Amygdala (tissue), 56 donors: ENCODE measurements around the gene AKR7A3.

Experiments
- DNase-seq, 56 donors: peaks; one replicate each; lab custom pipeline; 2025; lab: John Stamatoyannopoulos, UW

AKR7A3 gene

GRCh38 chr1:19321071-19321470 lies 32.5 kb upstream of the AKR7A3 start:
- no peak for DNase-seq

- no peak for DNase-seq
Observed at GRCh38 chr1:19319196-19319595, 30.6 kb upstream of the AKR7A3 start.

- DNase-seq: no peak
Observed at GRCh38 chr1:19317126-19317910, 28.7 kb upstream of the AKR7A3 start.

- no peak for DNase-seq
Observed at GRCh38 chr1:19315378-19316198, 27.0 kb upstream of the AKR7A3 start.

GRCh38 chr1:19313961-19314882 lies 25.7 kb upstream of the AKR7A3 start:
- DNase-seq: no peak

GRCh38 chr1:19313636-19313959 lies 25.0 kb upstream of the AKR7A3 start:
- no peak for DNase-seq

GRCh38 chr1:19312782-19313635 lies 24.4 kb upstream of the AKR7A3 start:
- no peak for DNase-seq

- DNase-seq: peak in 55 of 56 donors; percentile 58 to 96 (median 85)
Observed at GRCh38 chr1:19311931-19312781, 23.6 kb upstream of the AKR7A3 start, which contains the start of the genes AKR7A2 and SLC66A1. TSS of gene AKR7A2 (minus strand) at chr1:19312144. CDS start at chr1:19312124, 20 bp downstream. TSS of gene SLC66A1 (plus strand) at chr1:19312326. CDS start at chr1:19317678, 5,352 bp downstream.

- peak in 14 of 56 donors; percentile 22 to 70 (median 52) for DNase-seq
Observed at GRCh38 chr1:19311503-19311930, 22.9 kb upstream of the AKR7A3 start.

GRCh38 chr1:19310720-19311502 lies 22.3 kb upstream of the AKR7A3 start:
- DNase-seq: no peak

- no peak for DNase-seq
Observed at GRCh38 chr1:19310061-19310460, 21.5 kb upstream of the AKR7A3 start.

- DNase-seq: no peak
Observed at GRCh38 chr1:19309123-19309813, 20.7 kb upstream of the AKR7A3 start.

GRCh38 chr1:19308509-19308907 lies 19.9 kb upstream of the AKR7A3 start:
- DNase-seq: no peak

- DNase-seq: no peak
Observed at GRCh38 chr1:19307794-19308508, 19.4 kb upstream of the AKR7A3 start.

GRCh38 chr1:19306941-19307340 lies 18.4 kb upstream of the AKR7A3 start:
- DNase-seq: no peak

GRCh38 chr1:19305880-19306279 lies 17.3 kb upstream of the AKR7A3 start:
- DNase-seq: no peak
